GM19099 (cell line): ENCODE measurements around the gene GCSAM.

Source experiments
- POLR2A ChIP-seq: IDR thresholded peaks from 3 replicates; pipeline ENCODE4 v1.6.1; 2011; ENCODE audit warnings: low read depth; ENCODE audit not compliant: insufficient read length; ENCODE audit errors: extremely low read depth

Gene GCSAM, protein sequence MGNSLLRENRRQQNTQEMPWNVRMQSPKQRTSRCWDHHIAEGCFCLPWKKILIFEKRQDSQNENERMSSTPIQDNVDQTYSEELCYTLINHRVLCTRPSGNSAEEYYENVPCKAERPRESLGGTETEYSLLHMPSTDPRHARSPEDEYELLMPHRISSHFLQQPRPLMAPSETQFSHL

DNA sequence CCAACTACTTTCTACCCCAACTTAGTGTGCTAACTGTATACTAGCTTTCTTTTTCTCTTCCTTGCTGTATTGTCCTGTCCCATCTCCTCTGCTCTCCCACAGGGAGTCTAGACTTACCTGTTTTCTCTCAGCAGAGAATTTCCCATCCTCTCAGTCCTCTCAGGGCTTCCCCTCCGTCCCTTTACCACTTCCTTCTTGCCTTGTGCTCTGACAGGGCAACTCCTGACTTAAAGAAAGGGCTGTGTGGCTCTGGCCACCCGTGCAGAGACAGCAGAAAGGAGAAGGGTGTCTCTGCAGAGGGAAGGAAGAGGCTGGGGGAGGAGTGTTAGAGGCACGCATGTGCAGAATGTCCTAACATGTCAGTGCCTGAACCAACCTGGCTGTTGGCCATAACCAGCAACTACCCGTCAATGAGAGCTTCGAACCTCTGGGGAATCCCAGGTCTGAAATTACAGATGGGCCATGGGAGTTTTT is at the start of gene GCSAM:
Gene GCSAM (minus strand): TSS at position 274 of the 474 bp plus-strand sequence. CDS start 128 bp downstream, at position 146.
- TF ChIP-seq POLR2A = peak; percentile 76

DNA sequence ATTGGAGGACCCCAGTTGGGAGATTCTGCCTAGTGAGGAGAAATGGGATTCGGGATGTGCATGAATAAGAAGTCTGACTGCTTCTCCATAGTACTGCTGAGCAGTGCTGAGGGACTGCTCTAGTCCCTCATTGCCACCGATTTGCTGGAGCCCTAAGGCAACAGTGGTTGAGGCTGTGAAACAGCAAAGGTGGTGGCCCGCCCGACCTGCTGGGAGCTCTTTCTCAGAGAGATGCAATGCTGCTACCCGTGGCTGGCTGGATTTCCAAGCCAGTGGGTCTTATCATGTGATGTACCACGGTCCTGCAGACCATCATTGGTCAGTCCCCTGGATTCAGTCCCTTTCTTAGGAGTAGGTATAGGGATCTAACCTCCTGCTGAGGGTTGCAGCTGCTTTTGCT is 42.6 kb upstream of the GCSAM start:
- TF ChIP-seq POLR2A = no peak

DNA sequence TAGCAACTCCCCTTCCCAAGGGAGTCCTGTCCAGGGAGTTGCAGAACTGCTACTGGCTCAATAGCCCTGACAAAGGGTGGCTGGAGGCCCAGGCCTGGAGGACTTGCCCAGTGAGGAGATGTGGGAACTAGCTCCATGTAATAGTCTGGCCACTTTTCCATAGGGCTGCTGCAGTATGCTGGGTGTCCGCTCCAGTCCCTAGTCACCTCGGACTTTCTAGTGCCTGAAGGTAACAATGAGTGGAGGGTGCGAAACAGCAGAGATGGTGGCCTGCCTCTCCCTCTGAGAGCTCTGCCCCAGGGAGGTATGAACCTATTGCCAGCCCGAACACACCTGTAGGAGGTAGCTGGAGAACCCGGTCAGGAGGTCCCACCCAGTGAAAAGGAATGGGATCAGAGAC is 42.0 kb upstream of the GCSAM start:
- TF ChIP-seq POLR2A = no peak

DNA sequence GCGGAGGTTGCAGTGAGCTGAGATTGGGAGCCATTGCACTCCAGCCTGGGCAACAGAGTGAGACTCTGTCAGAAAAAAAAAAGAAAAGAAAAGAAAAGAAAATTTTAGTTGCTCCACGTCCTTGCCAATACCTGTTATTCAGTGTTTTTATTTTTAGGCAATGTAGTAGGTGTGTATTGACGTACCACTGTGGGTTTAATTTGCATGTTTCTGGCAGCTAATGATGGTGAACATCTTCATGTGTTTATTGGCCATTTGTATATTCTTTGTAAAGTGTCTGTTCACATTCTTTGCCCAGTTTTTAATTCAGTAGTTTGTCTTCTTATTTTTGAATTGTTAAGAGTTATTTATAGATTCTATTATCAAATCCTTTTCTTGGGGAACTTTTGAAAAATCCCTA is 38.1 kb upstream of the GCSAM start:
- no peak for TF ChIP-seq POLR2A

DNA sequence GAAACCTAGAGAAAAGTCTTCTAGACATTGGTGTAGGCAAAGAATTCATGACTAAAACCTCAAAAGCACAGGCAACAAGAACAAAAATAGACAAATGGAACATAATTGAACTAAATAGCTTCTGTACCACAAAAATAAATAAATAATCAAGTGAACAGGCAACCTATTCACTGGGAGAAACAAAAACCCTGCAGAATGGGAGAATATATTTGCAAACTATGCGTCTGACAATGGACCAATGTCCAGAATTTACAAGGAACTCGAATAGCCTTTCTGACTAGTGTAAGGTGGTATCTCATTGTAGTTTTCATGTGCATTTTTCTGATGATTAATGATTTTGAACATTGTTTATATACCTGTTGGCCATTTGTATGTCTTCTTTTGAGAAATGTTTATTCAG is 37.0 kb upstream of the GCSAM start:
- no peak for TF ChIP-seq POLR2A

DNA sequence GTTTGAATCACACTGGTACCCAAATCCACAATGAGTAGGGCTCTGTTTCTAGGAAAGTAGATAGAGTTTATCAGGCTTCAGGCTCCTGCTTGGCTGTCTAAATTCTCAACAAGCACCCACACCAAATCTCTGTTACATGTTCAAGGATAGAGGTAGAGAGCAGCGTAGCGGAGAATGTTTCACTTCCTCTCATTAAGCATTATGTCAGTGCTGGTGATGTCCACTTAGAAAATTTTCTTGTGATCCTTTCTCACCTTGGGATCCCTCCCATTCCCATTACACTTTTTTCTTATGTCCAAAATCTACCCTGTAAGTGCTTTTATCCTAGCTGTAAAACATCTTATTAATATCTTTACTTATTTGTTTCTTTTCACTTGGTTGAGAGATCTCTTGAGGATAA is 34.7 kb upstream of the GCSAM start:
- TF ChIP-seq POLR2A = no peak

DNA sequence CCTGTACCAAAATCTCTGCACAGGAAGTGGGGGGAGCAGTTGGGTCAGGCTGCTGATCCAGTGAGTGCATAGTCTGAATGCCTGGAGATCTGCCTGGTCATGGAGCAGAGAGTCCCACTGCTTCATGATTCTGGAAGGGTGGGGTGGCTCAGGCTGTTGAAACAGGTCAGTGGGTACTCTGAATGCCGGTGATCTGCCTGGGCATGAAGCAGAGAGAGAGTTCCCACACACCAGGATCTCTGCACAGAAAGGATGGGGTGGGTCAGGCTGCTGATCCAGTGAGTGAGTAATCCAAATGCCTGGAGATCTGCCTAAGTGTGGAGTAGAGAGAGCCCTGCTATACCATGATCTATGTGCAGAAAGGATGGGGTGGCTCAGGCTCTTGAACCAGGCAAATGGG is 16.1 kb upstream of the GCSAM start:
- no peak for TF ChIP-seq POLR2A

DNA sequence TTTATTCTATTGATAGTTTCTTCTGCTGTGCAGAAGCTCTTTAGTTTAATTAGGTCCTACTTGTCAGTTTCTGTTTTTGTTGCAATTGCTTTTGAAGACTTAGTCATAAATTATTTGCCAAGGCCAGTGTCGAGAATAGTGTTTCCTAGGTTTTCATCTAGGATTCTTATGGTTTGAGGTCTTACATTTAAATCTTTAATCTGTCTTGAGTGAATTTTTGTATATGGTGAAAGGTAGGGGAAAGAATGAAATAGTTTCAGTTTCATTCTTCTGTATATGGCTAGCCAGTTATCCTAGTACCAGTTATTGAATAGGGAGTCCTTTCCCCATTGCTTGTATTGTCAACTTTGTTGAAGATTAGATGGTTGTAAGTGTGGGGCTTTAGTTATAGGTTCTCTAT is 10.6 kb upstream of the GCSAM start:
- no peak for TF ChIP-seq POLR2A

DNA sequence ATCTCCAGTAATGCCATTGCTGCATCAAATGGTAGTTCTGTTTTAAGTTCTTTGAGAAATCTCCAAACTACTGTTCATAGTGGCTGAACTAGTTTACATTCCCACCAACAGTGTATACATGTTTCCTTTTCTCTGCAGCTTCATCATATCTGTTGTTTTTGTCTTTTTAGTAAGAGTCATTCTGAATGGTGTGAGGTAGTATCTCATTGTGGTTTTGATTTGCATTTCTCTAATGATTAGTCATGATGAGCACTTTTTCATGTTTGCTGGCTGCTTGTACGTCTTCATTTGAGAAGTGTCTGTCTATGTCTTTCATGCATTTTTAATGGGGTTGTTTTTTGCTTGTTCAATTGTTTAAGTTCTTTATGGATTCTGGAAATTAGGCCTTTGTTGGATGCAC is 10.2 kb upstream of the GCSAM start:
- TF ChIP-seq POLR2A = no peak

DNA sequence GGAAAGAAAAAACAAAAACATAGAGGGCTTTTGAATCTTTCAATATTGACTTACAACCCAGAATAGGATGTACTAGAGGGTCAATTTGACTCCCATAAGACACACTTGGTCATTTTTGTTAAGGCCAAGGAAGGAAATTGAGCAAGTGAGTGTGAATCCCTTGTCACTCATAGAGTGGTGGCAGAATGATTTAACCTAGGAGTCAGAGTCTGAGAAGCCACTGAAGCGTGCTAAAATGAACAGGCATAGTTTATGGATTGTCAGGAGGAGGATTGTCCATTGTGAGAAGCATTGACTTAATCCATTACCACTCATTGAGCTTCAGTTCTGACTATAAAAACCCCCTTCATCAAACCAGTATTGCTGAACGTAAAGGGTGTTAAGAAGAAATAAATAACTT is 8.2 kb upstream of the GCSAM start:
- TF ChIP-seq POLR2A = no peak

DNA sequence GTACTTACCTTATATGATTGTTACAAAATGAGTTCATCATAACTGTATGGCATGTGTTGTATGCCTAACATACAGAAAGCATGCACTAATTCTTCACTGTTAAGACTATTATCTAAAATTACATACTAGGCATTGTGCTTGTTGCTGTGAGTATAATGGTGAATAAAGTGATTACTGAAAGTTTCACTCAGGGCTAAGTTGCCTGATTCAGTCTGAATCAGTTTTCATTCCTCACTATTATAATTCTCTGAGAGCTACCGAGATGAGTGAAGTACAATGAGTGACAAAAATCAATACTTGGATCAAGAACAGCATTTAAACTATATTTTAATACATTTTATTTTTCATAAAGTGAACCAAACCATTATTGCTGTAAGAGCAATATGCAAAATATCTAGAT is 7.5 kb upstream of the GCSAM start:
- no peak for TF ChIP-seq POLR2A

DNA sequence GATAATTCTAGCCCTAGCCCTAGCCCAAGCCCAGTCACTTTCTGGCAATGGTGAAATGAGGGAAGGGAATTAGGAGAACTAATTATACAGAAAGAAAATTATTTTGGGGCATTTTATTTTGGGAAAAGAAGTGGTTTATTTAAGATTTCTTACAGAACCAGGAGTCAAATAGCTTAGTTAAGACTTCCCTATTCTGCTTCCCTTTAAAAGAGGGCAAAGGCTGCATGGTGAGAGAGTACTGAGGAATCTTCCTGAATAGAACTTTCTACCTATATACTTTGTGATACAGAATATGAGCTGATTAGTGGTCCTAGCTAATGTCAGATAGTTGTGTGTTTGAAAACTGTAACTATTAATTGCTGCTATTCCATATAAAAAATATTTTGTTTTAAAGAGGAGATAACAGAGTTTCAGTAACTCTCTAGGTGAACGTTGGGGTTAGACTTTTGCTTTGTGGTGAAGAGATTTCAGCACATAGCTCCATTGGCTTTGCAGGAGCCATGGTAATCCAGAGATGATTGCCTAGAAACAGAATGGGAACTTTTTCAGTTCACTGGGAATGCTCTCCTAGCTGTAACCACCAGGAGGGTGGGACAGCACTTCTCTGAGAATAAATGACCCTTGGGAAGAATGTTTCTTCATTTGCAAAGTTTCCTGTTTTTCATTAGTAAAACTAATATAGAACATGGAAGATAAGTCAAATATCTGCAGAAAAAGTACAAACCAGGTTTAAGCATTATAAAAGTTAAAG is 5.3 kb upstream of the GCSAM start:
- no peak for TF ChIP-seq POLR2A

DNA sequence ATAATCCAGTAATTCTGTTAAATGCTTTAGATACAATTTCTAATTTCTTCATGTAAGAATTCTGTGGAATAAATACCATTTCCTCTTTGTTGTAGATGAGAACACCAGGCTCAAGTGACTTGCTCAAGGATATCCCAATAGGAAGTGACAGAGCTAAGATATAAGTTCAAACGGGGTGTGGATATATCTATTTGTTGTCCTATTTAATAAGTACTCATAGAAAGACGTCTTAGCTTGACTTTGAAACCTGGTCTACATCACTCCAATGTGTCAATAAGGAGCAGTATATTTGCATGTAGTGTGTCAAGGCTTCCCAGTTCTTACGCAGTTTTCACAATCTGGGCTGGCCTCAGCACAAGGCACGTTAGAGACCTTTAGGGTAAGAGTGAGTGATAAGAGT is 4.7 kb upstream of the GCSAM start:
- TF ChIP-seq POLR2A = no peak

DNA sequence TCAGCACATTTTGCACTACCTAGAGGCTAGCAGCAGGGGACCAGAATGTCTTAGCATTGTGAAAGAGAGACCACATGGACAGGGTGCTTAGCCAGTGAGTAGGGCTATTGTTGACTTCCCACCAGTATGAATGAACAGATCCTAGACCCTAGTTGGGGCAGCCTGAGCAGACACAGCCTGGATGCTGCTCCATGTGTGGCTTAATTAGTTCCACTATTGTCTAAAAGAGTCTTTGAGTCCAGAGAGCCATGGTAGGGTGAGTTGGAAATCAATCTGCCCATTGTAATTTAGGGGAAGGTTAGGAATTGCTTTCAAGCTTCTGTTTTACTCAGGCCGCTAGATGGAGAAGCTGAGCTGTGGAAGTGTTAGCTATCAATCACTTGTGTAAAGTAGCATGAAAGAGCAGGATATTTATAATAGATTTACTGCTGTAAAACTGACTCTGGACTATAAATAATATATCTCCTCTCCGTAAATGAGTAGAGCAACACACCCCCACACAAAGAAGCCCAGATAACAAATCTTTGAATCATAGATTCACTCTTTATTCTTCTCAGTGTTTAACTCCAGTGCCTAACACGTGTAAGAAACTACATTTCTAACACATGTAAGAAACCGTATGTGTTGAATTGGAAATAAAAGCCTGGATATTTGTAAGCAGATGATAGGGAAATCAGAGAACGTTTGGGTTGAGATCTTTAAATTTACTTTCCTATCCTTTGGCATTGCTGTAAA is 4.1 kb upstream of the GCSAM start:
- TF ChIP-seq POLR2A = no peak

DNA sequence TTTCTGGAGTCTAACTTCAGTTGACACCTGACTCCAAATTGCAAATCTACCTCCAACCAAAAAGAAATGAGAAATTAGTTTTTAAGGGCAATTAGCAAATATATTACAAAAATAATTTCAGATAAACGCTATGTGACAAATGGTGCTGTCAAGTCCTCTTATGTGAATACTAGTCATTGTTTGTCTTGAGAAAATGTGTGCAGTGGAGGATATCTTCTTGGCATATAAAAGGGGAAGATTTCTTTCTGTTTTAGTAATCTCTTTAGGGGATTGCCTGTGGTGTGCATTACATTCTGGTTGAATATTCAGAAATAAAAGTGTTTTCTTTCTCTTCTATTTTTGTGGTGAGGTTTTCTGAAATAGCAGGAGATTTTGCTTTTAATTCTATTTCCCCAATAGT is 3.0 kb upstream of the GCSAM start:
- no peak for TF ChIP-seq POLR2A
